Measurements from ENCODE around the gene TMCO6. TPM values are rescaled to one million over a fixed set of nuclear protein-coding genes. Genes with fewer than 3 reads are reported as not detected.
A peak's percentile ranks its signal among the peaks of the same experiment; 100 is the strongest.
"Not testable (repeated sequence)": the region's sequence is repeated elsewhere in the genome, so short reads cannot be mapped to it uniquely, and the experiment has no call there.

The TMCO6 gene
- total RNA-seq, 1 donor = 8.6 TPM

GRCh38 chr5:140596321-140596741 lies 42.9 kb upstream of the TMCO6 start:
- no peak for DNase-seq (ENCODE audit: low read depth)
- no peak for TF ChIP-seq CTCF (IDR thresholded peaks at IDR 0.05; ENCODE audit: insufficient read depth, low read depth, low read length)
- H3K4me3 ChIP-seq (ENCODE audit: low read depth, low read length) = no peak overlapping the region

- no peak for DNase-seq (ENCODE audit: low read depth)
- no peak for TF ChIP-seq CTCF (IDR thresholded peaks at IDR 0.05; ENCODE audit: insufficient read depth, low read depth, low read length)
- no peak overlapping the region for H3K4me3 ChIP-seq (ENCODE audit: low read depth, low read length)
These were observed 40.4 kb upstream of the TMCO6 start for GRCh38 chr5:140598836-140599235.

- no peak overlapping the region for H3K4me3 ChIP-seq (ENCODE audit: low read depth, low read length)
- no peak for DNase-seq (ENCODE audit: low read depth)
- TF ChIP-seq CTCF (IDR thresholded peaks at IDR 0.05; ENCODE audit: insufficient read depth, low read depth, low read length) = no peak
These were observed 39.2 kb upstream of the TMCO6 start for GRCh38 chr5:140600096-140600495.

GRCh38 chr5:140602147-140602546 lies 37.1 kb upstream of the TMCO6 start:
- TF ChIP-seq CTCF (IDR thresholded peaks at IDR 0.05; ENCODE audit: insufficient read depth, low read depth, low read length) = no peak
- DNase-seq (ENCODE audit: low read depth) = no peak
- H3K4me3 ChIP-seq (ENCODE audit: low read depth, low read length) = no peak overlapping the region

GRCh38 chr5:140603446-140603698 lies 35.9 kb upstream of the TMCO6 start:
- not testable (repeated sequence) for DNase-seq (ENCODE audit: low read depth)

GRCh38 chr5:140603734-140604133 lies 35.5 kb upstream of the TMCO6 start:
- H3K4me3 ChIP-seq (ENCODE audit: low read depth, low read length) = no peak overlapping the region
- TF ChIP-seq CTCF (IDR thresholded peaks at IDR 0.05; ENCODE audit: insufficient read depth, low read depth, low read length) = no peak
- no peak for DNase-seq (ENCODE audit: low read depth)

More at GRCh38 chr5:140603446-140603698, 35.9 kb upstream of the TMCO6 start:
- H3K4me3 ChIP-seq (ENCODE audit: low read depth, low read length) = not testable (repeated sequence)

GRCh38 chr5:140605879-140606278 lies 33.4 kb upstream of the TMCO6 start:
- TF ChIP-seq CTCF (IDR thresholded peaks at IDR 0.05; ENCODE audit: insufficient read depth, low read depth, low read length) = no peak
- no peak for DNase-seq (ENCODE audit: low read depth)
- H3K4me3 ChIP-seq (ENCODE audit: low read depth, low read length) = no peak overlapping the region

GRCh38 chr5:140607031-140607430 lies 32.2 kb upstream of the TMCO6 start:
- no peak for TF ChIP-seq CTCF (IDR thresholded peaks at IDR 0.05; ENCODE audit: insufficient read depth, low read depth, low read length)
- peak; percentile 83 for DNase-seq (ENCODE audit: low read depth)
- H3K4me3 ChIP-seq (ENCODE audit: low read depth, low read length) = no peak overlapping the region

Measured in fibroblast of villous mesenchyme (primary cell).